ENCODE data around the gene NDUFB5. TPM values are rescaled to one million over a fixed set of nuclear protein-coding genes. Genes with fewer than 3 reads are reported as not detected.
"Not testable (repeated sequence)": the region's sequence is repeated elsewhere in the genome, so short reads cannot be mapped to it uniquely, and the experiment has no call there.

The NDUFB5 gene
- total RNA-seq, 1 experiment from 2014 or later: 373 TPM

DNA sequence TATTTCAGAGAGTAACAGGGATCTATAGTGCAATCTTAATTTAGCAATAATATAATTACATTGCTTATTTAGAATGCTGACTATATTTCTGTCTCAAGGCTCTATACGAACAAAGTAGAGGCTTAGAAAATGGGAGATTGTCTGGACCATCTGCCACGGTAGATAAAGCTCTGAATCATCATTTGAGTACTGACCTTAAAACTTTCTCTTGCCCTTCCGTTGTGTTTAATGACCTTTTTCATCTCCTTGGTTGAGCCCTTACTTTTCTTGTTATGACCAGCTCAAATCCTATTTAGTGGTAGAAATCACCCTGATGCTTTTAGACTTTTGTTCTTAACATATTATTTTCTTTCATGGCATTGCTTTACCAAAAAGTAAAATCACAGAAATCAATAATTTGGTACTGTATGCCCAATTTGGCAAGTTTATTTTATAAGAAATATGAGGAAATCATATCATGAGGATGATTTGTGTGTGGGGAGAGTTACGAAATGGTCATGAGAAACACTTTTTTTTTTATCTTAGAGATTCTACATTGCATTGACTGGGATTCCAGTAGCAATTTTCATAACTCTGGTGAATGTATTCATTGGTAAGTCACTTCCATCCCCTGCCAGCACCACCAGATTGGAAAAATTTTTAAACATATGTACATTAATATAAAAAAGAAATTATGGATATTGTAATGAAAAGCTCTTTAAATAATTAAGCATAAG, 11.0 kb downstream of the NDUFB5 start:
- in situ Hi-C loops (cut with HindIII; ENCODE audit: low pct_unique_long_range_greater_than_20kb, low sequenced_read_pairs): no loop called here
- peak; percentile 70 for DNase-seq (ENCODE audit: low read depth, low spot score)

DNA sequence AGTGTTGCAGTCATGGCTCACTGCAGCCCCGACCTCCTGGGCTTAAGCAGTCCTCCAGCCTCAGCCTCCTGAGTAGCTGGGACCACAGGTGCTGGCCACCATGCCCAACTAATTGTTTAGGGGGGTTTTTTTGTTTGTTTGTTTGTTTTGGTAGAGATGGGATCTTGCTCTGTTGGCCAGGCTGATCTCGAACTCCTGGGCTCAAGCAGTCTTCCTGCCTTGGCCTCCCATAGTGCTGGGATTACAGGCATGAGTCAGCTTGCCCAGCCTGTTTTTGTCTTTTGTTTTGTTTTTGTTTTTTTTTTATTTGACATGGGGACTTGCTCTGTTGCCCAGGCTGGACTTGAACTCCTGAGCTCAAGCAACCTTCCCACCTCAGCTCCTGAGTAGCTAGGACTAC, 17.4 kb downstream of the NDUFB5 start:
- no peak for DNase-seq (ENCODE audit: low read depth, low spot score)
- in situ Hi-C loops (cut with HindIII; ENCODE audit: low pct_unique_long_range_greater_than_20kb, low sequenced_read_pairs): no loop called here

DNA sequence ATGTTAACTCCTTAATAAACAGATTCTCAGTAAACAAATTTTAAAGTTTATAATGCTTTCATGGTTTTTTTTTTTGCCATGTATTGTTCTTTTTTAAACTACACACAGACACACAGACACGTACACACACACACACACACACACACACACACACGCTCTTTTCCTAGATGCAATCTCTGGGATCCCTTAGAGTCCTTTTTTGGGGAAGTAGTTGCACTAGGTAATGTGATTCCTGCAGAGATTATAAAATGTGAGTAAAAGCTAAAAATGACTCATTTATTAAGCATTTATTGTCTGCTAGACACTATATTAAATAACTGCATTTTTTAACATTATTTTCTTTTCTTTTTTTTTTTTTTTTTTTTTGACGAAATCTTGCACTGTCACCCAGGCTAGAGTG, 19.9 kb downstream of the NDUFB5 start:
- in situ Hi-C loops (cut with HindIII; ENCODE audit: low pct_unique_long_range_greater_than_20kb, low sequenced_read_pairs): no loop called here
- no peak for DNase-seq (ENCODE audit: low read depth, low spot score)

DNA sequence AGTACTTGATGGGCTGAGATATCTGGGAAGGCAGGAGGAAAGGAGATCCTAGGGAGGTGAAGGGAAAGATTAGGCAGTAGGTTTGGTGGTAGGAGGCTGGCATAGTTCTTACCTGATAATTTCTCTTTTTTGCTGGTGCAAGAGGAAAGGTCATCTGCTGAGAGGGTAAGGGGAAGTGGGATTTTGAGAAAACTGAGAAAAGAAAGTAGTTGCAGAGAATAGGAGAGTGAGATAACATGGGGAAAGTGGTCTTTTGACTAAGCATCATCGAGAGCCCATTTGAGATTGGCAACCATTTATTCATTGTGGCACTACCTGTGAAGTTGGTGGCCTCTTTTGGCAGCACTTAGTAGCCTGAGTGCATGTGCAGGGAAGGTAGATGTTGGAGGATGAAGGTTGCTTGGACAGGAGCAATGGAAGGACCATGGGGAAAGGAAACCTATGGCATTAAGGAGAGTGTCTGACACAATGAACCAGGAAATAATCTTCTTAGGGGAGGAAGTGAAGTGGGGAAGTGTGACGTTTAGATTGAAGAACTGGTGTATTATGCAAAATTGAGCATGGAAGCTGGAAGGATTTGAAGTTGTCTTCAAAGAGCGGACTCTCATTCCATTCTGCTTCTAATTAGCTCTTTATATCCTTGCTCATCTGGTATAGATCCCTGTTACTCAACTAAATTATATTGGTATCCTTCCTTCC, 26.3 kb downstream of the NDUFB5 start:
- DNase-seq (ENCODE audit: low read depth, low spot score): no peak
- in situ Hi-C loops (cut with HindIII; ENCODE audit: low pct_unique_long_range_greater_than_20kb, low sequenced_read_pairs): no loop called here

DNA sequence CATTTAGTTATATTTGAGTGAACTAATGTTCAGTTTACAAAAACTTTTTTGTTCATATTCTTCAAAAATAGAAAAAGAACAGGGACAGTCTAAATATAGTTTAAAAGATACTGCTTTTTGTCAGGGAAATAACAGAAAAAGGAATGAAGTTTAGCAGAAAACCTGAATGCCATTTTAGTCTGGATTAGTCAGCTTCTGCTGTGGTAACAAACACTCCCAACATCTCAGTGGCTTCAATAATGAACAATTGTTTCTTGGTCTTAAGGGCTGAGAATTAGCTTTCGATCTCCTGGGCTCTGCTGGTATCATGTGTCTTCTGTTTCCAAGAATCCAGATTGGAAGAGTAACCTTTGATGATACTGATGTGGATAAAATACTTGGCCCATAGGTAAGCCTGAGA, 35.9 kb downstream of the NDUFB5 start:
- in situ Hi-C loops (cut with HindIII; ENCODE audit: low pct_unique_long_range_greater_than_20kb, low sequenced_read_pairs): no loop called here
- DNase-seq (ENCODE audit: low read depth, low spot score): no peak

DNA sequence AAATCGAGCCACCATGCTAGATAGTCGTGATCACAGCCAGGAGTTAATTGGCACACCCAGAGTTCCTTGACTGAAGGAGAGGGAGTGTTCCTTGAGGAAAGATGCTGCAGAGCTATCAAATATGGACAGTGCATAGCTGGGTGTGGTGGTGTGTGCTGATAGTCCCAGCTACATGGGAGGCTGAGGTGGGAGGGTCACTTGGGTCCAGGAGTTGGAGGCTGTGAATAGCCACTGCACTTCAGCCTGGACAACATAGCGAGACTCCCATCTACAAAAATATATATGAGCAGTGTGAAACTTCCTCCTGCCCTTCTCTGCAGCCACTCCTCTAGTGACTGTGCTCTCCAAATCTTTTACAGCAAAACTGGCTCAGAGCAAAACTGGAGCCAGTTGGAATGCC, 38.3 kb downstream of the NDUFB5 start:
- in situ Hi-C loops (cut with HindIII; ENCODE audit: low pct_unique_long_range_greater_than_20kb, low sequenced_read_pairs): no loop called here
- DNase-seq (ENCODE audit: low read depth, low spot score): no peak

DNA sequence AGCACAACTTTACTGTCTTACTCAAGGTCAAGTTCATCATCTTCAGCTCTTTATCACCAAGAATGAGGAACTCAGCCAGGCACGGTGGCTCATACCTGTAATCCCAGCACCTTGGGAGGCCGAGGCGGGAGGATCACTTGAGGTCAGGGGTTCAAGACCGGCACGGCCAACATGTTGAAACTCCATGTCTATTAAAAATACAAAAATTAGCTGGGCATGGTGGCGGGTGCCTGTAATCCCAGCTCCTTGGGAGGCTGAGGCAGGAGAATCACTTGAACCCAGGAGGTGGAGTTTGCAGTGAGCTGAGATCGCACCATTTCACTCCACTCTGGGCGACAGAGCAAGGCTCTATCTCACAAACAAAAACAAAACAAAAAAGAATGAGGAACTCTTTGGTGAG, 39.2 kb downstream of the NDUFB5 start:
- DNase-seq (ENCODE audit: low read depth, low spot score); in situ Hi-C loops (cut with HindIII; ENCODE audit: low pct_unique_long_range_greater_than_20kb, low sequenced_read_pairs): not testable (repeated sequence)

DNA sequence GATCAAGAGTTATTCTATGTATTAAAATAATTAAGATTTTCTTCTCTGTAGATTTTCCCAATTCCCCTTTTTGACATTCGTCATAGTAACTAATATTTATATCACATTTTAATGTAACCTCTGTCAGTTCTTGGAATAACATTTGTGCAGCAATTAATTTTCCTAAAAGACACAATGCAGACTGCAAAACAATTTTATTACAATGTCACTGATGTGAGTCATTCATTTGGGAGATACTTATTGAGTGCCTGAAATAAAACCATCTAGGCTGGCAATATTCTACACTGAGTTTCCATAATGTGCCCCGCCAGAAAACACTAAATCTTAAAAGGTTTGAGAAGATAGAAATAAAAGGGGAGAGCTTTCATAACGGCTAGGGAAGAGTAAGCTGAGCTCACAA, 41.6 kb downstream of the NDUFB5 start:
- in situ Hi-C loops (cut with HindIII; ENCODE audit: low pct_unique_long_range_greater_than_20kb, low sequenced_read_pairs): no loop called here
- DNase-seq (ENCODE audit: low read depth, low spot score): no peak

DNA sequence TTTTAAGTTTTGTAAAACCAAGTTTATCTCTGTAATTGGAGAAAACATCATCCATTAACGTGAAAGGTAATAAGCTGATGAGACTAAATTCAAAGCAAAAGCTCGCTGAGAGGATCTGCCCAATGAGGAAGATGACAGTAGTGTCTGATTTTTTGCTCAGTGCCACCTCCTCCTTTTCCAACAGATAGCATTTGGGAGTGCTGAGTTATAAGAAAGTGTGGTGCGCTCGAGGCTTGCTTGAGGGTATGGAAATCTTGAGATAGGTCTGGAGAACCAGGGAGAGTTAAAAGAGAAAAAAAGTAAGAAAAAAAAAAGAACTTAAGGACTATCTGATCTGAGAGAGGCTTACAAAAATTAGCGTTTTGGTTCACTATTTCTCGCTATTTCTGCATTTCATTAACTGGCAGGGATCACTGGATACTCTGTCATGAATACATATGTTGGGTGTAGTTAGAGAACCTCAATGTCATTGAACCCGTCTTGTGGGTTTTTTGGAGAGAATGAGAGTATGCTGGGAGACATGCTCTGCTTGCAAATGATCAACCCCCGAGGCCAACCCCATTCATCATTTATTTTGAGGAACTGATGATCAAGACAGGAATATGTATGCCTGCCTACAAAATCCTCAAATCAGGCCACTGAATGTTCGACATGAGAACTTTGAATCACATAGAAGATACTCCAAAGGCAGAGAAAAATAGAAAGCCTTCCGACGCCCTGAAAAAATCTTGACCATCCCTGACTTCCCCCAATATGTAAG, 47.3 kb downstream of the NDUFB5 start:
- in situ Hi-C loops (cut with HindIII; ENCODE audit: low pct_unique_long_range_greater_than_20kb, low sequenced_read_pairs): no loop called here
- DNase-seq (ENCODE audit: low read depth, low spot score): no peak

DNA sequence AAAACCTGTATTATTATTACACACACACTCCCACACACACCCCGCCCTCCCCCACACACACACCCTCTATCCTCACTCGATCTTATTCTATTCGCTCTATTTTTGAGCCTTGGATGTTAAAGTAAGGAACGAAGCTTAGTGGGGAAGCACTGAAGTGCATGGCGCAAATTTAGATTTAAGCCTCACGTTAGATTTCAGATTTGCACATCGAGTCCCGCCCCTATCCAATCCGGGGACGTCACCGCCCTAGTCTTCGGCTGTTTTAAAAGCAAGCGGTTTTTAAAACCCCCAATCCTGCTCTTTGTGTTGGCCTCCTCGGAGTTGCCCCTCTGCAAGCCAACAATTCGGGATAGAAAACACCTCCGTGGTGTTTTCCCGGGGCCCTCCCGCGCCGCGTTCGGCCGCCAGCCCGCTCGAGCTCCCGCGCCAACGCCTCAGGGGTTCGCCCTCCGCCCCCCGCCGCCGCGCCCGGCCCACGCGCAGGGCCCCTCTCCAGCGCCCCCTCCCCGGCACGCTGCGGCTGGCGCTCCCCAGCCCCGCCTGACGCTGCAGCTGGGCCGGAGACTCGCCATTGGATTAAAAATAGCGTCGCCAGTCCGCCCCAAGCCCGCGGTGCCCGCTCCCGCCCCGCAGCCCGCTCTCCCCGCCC, 48.0 kb downstream of the NDUFB5 start, which contains the start of gene USP13:
Gene USP13 (plus strand): TSS at position 594 of the 649 bp plus-strand sequence. CDS start 186 bp downstream, outside the sequence.
- in situ Hi-C loops (cut with HindIII; ENCODE audit: low pct_unique_long_range_greater_than_20kb, low sequenced_read_pairs): no loop called here
- DNase-seq (ENCODE audit: low read depth, low spot score): peak; percentile 73

DNA sequence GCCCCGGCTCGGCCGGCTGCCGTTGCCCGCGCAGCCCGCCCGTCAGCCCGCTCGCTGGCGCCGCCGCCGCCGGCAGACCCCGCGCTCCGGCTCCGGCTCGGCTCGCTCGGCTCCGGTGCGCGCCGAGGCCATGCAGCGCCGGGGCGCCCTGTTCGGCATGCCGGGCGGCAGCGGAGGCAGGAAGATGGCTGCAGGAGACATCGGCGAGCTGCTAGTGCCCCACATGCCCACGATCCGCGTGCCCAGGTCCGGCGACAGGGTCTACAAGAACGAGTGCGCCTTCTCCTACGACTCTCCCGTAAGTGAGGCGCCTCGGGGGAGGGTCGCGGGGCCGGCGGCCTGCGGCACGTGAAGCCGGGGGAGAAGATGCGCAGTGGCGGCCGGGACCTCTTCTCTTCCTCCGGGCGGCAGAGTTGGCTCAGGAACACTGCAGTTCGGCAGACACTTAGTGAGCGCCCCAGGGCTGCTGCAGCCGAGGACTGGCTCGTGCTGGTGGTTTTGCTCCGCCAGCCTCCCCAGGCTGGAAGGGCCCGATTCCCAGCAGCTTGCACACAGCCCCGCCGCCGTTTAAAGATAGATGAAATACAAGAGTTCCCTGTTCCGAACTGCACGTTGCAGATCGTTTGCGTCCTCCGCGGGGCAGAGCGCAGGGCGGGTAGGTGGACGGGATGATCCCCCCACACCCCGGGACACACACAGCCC, 48.7 kb downstream of the NDUFB5 start:
- peak; percentile 82 for DNase-seq (ENCODE audit: low read depth, low spot score)
- in situ Hi-C loops (cut with HindIII; ENCODE audit: low pct_unique_long_range_greater_than_20kb, low sequenced_read_pairs): no loop called here

DNA sequence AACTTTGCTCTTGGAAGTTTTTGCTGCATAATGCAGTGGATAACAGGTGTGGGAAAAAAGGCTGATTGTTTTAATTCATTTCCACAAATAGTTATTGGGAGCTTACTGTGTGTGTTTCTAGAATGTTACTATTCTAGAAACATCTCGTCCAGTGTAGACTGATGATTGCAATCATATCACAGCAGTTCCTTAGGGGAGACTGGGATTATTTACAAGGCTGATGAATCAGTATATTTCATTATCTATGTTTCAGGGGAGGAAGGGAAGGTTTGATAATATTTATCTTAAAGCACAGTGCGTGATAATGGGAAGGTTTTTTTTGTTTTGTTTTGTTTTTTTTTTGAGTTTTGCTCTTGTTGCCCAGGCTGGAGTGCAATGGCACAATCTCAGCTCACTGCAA, 50.6 kb downstream of the NDUFB5 start:
- DNase-seq (ENCODE audit: low read depth, low spot score): no peak
- in situ Hi-C loops (cut with HindIII; ENCODE audit: low pct_unique_long_range_greater_than_20kb, low sequenced_read_pairs): no loop called here

DNA sequence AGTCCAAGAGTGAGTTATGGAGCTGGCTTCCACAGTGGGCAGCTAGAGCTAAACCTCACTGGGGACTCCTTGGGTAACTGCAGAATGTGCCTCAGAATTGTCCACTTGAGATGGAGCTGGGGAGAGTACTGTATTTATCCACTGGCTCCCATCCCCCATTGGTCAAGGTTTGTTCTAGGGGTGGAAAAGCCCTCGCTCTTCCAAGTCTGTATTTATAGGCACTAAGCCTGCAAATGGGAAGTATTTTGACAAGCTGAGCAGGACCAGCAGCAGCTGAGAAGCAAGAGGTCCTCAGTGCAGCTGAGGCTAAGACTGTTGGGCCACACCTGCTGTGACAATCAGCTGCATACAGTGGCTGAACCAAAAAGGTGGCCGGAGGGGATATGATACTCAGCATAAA, 54.0 kb downstream of the NDUFB5 start:
- no peak for DNase-seq (ENCODE audit: low read depth, low spot score)
- in situ Hi-C loops (cut with HindIII; ENCODE audit: low pct_unique_long_range_greater_than_20kb, low sequenced_read_pairs): no loop called here

DNA sequence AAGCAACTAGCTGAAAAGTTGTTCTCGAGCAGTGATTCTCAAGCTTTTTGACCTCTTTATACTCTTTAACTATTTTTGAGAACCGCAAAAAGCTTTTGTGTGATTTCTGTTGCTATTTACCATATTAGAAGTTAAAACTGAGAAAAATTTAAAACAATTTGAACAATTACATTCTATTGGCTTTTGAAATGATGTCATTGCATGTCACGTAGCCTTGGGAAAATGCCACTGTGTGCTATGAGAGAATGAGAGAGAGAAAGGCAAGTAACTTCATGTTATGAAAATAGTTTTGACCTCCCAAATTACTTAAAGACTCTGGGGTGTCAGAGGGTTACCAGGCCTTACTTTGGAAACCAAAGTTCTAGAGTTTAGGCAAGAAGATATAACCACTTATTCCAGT, 56.3 kb downstream of the NDUFB5 start:
- DNase-seq (ENCODE audit: low read depth, low spot score): no peak
- in situ Hi-C loops (cut with HindIII; ENCODE audit: low pct_unique_long_range_greater_than_20kb, low sequenced_read_pairs): no loop called here

DNA sequence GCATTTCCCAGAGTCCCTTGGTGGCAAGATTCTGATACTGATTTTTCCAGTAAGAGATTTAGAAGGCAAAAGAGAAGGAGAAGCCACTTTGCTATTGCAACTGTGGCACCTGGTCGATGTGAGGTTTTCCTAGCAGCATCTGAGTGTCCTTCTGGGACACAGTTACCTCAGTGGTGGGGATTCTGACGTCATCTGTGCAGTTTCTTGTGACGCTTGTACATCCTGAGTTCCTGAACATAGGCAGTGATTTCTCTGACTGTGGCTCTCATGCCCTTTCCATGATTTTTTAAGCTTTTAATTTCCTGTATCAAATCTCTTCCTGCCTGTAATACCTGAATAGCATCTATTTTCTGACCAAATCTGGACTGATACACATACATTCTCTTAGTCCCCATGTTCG, 57.2 kb downstream of the NDUFB5 start:
- DNase-seq (ENCODE audit: low read depth, low spot score): no peak
- in situ Hi-C loops (cut with HindIII; ENCODE audit: low pct_unique_long_range_greater_than_20kb, low sequenced_read_pairs): no loop called here

DNA sequence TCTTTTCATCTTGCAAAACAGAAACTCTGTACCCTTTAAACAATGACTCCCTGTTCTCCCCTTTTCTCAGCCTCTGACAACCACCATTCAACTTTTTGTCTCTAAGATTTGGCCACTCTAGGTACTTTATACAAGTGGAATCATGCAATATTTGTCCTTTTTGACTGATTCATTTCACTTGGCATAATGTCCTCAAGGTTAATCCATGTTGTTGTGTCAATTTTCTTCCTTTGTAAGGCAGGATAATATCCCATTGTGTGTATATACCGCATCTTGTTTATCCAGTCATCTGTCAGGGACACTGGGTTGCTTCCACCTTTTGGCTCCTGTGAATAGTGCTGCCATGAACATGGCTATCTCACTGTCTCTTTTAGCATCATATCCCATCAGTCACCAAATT, 58.5 kb downstream of the NDUFB5 start:
- DNase-seq (ENCODE audit: low read depth, low spot score): peak; percentile 32
- in situ Hi-C loops (cut with HindIII; ENCODE audit: low pct_unique_long_range_greater_than_20kb, low sequenced_read_pairs): no loop called here

DNA sequence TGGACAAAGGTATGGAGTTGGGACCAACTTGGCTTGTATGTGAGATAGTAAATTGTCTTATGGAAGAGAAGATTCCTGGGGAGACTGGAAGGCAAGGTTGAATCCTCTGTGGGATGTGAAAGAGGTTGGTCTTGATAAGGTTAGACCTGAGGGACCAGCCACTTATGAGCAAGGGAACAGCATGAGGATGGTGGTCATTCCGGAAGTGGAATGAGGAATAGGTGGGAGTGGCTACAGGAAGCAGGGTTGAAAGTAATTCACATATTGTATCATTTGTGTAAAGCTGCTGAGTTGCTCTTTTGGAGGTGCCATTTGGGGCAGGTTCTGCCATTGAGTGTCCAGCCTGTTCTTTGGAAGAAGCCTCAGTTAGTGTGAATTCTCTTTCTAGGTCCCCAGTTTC, 61.4 kb downstream of the NDUFB5 start:
- in situ Hi-C loops (cut with HindIII; ENCODE audit: low pct_unique_long_range_greater_than_20kb, low sequenced_read_pairs): no loop called here
- DNase-seq (ENCODE audit: low read depth, low spot score): no peak
